GM12874 (cell line): ENCODE results near the gene ACTN3.

ENCODE experiments used
- CTCF ChIP-seq: IDR thresholded peaks from 2 replicates; pipeline ENCODE4 v1.5.1; 2011; ENCODE audit warnings: low read depth, mild to moderate bottlenecking, control low read depth, low read length, moderate library complexity; ENCODE audit not compliant: insufficient read depth

ACTN3 gene

GRCh38 chr11:66568124-66568916 is 21.6 kb downstream of the ACTN3 start, which contains the start of gene CTSF:
CTSF (minus strand) TSS chr11:66568606; CDS start chr11:66568486, 120 bp downstream.
- TF ChIP-seq CTCF, result no peak

- TF ChIP-seq CTCF, result no peak
Observed at GRCh38 chr11:66569076-66569475, 22.4 kb downstream of the ACTN3 start.

- TF ChIP-seq CTCF, result no peak
Observed at GRCh38 chr11:66570079-66570849, 23.6 kb downstream of the ACTN3 start.

- TF ChIP-seq CTCF, result no peak
Observed at GRCh38 chr11:66570850-66571180, 24.1 kb downstream of the ACTN3 start.

GRCh38 chr11:66579017-66579606 is 32.4 kb downstream of the ACTN3 start:
- peak; percentile 82 for TF ChIP-seq CTCF

GRCh38 chr11:66580803-66581202 is 34.1 kb downstream of the ACTN3 start:
- no peak for TF ChIP-seq CTCF

GRCh38 chr11:66581261-66581660 is 34.6 kb downstream of the ACTN3 start:
- no peak for TF ChIP-seq CTCF
